GM15510 (cell line): ENCODE results near the gene VTI1B.

Source experiments
- POLR2A ChIP-seq: IDR thresholded peaks from 3 replicates; pipeline ENCODE4 v1.6.1; 2011; ENCODE audit warnings: borderline replicate concordance; ENCODE audit not compliant: insufficient read length; ENCODE audit errors: extremely low read depth

VTI1B gene

DNA sequence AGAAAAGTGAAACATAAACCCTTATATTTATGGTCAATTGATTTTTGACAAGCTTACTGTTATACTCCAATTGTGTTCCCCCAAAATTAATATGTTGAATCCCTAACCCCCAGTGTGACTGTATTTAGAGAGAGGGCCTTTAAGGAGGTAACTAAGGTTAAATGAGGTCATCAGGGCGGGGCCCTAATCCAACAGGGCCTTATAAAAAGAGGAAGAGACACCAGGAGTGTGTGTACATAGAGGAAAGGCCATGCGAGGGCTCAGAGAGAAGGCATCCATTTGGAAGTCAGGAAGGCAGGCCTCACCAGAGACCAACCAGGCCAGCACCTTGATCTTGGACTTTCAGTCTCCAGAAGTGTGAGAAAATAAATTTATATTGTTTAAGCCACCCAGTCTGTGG, 6.5 kb upstream of the VTI1B start:
- no peak for TF ChIP-seq POLR2A

DNA sequence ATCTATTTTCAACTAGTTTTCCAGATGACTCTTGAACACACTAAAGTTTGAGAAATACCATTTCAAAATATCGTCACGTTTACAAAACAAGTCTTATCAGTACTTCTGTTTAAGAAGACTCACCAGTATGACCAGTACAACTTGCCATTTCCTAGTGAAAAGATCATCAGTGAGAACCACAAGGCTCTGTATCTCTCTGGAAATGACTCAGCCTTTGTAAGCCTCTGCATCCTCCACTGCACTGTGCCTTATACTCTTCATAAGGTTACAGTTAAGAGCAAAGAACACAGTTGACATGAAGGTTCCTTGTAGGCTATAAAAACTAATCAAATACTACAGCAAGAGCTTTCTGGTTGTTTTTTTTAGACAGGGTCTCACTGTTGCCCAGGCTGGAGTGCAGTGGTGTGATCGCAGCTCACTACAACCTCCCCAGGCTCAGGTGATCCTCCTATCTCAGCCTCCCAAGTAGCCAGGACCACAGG, 5.7 kb upstream of the VTI1B start:
- TF ChIP-seq POLR2A = no peak

DNA sequence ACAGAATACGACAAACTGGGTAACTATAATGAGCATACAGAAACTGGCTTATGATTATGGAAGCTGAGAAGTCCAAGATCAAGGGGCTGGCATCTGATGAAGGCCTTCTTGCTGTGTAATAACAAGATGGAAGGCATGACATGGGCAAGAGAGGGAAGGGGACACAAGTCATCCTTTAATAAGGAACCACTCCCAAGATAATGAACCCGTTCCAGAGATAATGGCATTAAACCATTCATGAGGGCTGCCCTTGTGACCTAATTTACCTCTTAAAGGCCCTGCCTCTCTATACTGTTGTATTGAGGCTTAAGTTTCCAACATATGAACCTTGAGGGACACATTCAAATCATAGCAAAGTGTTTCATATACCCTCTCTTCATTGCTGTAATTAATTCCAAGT, 4.6 kb upstream of the VTI1B start:
- no peak for TF ChIP-seq POLR2A

DNA sequence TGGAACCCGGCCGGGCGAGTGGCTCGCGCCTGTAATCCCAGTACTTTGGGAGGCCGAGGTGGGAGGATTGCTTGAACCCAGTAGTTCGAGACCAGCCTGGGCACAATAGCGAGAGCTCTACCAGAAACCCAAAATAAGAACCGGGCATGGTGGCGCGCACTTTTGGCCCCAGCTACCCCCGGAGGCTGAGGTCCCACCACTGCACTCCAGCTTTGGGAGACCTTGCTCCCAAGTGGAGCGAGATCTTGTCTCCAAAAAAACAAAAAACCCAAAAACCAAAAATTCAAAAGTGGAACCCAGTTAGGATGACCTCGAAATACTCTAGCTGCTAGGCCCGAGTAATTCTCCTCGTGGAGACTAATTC, 769 bp upstream of the VTI1B start:
- no peak for TF ChIP-seq POLR2A

DNA sequence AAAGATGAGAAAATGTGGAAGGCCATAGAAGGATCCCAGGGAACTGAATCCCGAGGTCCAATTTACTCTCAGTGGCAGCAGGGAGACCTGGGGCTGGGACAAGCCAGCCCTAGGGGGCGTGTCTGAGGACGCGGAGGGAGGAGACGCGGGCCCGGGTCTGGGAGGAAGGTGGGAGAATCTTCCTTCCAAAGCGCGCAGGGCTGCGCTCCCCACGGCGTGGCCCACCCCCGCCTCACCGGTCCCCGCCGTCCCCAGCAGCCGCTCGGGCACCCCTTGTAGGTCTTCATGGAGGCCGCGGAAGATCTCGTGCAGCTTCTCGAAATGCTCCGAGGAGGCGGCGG, 323 bp downstream of the VTI1B start:
- TF ChIP-seq POLR2A = no peak

DNA sequence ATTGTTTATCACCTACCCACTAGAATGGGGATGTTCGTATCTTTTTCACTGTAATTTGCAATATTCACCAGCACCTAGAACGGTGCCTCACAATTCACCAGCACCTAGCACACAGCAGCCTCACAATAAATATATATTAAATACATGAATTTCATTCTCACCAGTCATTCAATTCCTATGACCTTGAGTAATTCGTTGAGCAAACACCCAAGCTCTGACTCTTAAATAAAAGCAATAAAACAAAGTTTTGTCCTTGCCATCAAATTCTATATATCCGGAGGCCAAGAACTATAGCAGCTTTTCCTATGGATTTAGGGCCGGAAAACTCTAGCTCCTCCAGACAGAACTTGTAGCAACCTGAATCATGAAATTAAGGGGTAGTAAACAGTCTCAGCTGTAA, 981 bp downstream of the VTI1B start:
- no peak for TF ChIP-seq POLR2A

DNA sequence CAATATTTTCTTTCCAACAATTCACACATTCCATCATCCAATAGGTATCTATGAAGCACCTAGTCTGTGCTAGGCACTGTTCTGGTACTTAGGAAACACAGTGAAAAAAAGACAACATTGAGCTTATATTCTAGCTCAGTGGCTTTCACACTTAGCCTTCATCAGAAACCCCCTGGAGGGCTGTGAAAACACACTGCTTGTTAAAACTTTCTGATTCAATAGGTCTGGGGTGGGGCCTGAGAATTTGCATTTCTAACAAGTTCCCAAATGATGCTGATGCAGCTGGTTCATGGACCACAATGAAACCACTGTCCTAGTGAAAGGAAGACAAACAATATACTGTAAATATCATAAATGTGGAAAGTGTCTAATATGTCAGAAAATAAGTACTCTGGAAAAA, 5.9 kb downstream of the VTI1B start:
- no peak for TF ChIP-seq POLR2A

DNA sequence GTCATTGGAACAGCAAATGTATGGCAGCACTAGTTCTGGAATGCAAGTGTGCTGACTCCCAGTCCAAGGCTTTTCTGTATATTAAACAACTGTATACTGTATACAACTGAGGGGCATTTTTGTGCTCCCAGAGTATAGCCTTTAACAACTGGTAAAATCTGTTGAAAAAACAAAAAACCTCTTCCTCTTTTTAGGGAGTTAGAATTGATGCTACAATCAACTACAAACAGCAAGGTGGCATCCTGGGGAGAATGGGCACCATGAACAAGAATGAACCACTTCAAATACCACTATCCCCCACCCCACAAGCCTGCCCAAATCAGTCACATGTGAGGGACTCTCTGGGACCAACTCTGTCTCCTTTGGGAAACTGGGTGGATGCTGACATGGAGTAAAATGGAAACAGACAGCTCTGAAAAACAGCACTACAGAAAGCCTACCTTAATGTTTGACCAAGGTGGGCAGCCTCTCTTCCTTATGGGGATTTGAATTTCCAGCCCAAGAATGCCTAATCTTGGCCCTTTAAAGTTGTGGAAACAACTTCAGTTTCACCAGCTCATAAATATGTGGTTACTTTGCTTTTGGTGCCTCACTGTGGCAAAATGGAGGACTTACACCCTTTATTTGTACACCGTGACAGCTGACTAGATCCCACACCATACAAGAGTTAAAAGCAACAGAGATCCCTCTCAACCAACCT, 7.5 kb downstream of the VTI1B start:
- TF ChIP-seq POLR2A = no peak

DNA sequence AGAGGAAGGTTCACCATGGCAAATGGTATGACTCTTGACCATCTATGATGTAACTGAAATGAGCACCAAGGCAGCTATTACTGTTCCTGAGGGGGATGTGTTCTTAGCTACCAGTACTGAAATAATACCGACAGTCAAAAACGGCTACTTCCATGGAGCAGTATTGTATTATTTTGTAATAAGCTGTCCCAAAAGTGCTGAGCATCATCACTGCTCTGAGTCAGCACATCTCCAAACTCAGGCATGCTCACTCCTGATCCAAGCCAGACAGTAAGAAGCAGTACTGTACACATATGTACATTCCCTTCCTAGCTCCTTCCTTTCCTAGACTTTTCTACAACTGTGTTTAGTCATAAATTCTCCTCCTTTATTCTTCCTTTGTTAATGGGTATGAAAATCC, 8.6 kb downstream of the VTI1B start:
- TF ChIP-seq POLR2A = no peak

DNA sequence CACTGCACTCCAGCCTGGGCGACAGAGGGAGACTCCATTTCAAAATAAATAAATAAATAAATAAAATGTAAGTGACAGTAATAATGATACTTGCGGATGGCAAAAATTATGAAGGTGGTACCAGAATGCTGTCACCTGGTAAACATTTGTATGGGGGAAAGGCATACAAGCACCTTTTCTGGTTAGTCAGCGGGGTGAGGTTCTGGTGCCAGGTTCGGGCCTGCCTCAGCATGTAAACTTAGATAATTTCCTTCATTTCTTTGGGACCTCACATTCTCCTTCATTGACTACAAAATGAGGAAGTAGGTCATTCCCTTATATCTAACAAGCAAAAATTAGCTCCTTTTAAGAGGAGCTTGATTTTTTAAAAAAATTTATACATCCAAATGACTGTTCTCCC, 10.8 kb downstream of the VTI1B start:
- no peak for TF ChIP-seq POLR2A

DNA sequence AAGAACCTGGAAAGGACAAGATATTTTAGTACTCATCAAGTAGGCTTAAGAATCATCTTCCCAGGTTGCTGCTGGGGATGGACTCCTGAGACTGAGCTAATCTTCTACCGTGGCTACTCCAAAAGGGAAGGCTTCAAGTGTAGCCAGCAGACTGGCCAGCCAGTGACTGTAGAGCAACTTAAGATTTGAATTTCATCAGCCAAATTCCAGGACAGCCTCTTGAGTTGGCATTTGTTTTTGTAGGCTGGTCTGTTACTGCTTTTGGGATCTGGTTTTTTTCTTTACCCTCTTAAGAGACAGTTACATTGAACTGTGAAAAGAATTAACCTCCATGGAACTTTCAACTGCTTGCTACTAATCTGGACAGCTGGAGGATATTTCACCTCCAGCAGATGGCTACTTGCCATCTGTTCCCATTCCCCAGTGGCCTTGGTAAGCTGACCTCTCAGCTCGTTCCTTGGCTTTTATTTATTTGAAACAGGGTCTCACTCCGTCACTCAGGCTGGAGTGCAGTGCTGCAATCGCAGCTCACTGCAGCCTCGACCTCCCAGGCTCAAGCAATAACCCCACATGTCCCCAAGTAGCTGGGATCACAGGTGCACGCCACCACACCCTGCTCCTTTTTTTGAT, 20.7 kb downstream of the VTI1B start:
- no peak for TF ChIP-seq POLR2A

DNA sequence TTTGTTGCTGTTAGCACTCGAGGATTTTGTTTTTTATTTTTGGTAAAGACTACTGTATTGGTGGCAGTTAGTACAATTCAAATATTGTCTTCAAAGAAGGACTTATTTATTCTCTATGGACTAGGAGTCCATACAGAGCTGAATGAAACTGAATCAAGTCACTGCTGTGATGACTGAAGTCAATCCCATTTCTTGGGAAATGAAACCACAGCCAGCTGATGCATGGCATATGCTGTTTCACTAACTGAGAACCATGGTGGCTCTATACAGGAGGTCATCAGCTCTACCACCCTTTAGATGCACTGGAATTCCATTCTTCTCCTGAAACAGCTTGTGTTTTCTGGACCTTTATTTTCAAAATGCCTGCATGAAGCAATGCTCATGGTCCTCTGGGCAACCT, 22.2 kb downstream of the VTI1B start:
- TF ChIP-seq POLR2A = no peak

DNA sequence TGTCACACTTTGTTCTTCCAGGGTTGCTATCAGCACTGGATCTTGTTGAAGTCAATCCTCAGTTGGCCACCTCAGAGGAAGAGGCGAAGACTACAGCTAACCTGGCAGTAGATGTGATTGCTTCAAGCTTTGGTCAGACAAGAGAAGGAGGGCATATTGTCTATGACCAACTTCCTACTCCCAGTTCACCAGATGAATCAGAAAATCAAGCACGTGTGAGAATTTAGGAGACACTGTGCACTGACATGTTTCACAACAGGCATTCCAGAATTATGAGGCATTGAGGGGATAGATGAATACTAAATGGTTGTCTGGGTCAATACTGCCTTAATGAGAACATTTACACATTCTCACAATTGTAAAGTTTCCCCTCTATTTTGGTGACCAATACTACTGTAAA, 23.7 kb downstream of the VTI1B start:
- no peak for TF ChIP-seq POLR2A

DNA sequence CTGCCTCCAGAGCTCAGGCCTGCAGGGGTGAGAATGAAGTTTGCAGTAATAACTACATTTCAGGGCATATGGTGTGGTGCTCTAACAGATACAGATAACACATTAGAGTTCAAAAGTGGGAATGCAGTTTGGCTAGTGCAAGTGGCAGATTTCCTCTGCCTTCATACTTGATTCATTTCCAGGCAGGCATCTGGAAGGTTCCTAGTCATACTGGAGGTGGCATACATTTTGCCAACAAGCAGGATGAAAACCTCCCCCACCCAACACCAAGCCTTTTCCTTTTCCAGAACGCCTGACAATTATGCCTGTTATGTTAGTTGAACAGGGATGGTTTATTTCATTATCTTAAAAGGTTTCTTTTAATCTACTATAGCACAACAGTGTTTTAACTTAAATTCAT, 24.3 kb downstream of the VTI1B start:
- no peak for TF ChIP-seq POLR2A

DNA sequence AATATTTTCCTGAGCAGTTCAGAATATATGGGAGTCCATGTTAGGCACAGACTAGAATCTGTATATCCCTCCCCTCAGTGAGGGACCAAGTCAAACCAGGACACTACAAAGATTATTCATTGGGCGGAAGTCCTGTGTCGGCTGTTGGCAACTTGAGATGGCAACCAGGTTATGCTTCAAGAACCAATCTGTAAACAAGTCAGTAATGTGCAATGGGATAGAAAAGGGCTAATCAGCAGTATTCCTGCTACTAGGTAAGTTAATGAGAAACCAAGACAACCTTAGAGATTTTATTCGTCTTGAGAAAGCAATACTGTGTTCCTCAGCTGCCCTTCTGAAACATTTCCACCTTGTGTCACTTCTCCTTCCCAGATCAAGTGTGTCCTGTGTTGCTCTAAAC, 28.3 kb downstream of the VTI1B start:
- TF ChIP-seq POLR2A = no peak

DNA sequence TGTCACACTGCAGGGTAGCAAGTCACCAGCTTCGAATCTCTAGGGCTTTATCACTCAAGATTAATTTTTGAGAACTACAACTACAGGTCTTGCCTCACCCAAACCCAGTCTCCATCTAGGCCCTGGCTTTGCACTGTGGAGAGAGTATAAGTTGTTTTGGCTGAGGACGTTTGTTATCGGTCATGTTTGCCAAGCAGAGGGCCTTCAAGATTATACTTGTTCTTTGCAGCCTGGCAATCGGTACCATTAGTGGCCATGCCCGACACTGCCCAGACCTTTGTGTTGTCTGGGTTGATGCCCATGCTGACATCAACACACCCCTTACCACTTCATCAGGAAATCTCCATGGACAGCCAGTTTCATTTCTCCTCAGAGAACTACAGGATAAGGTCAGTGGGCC, 29.0 kb downstream of the VTI1B start:
- no peak for TF ChIP-seq POLR2A
